Neural progenitor cell (in vitro differentiated cells): ENCODE data around the gene CD48. TPM values are rescaled to one million over a fixed set of nuclear protein-coding genes. Genes with fewer than 3 reads are reported as not detected.
A peak's percentile ranks its signal among the peaks of the same experiment; 100 is the strongest.

Experiments used
- DNase-seq: peaks from one replicate; pipeline ENCODE4 v3.0.0-alpha.2; 2016; ENCODE audit warnings: low spot score
- H2AFZ ChIP-seq: fragments of 200-600 bp; sonication (generic); replicated peaks from 2 replicates; pipeline ENCODE4 v1.6.1; 2016; ENCODE audit warnings: antibody characterized with exemption
- H3F3A ChIP-seq: fragments of 200-600 bp; sonication (generic); 2 replicates; pipeline ENCODE4 v1.6.1; 2016; ENCODE audit warnings: antibody characterized with exemption, low read depth
- H3K27ac ChIP-seq: fragments of 200-600 bp; sonication (generic); 2 replicates; pipeline ENCODE4 v1.5.1; 2016; ENCODE audit warnings: mild to moderate bottlenecking
- H3K27me3 ChIP-seq: fragments of 200-600 bp; sonication (generic); 2 replicates; pipeline ENCODE4 v1.6.1; 2016; ENCODE audit warnings: mild to moderate bottlenecking, moderate library complexity
- H3K36me3 ChIP-seq: fragments of 200-600 bp; sonication (generic); 2 replicates; pipeline ENCODE4 v1.5.1; 2016
- H3K4me1 ChIP-seq: fragments of 200-600 bp; sonication (generic); 2 replicates; pipeline ENCODE4 v1.6.1; 2016; ENCODE audit warnings: mixed run types
- H3K4me2 ChIP-seq: fragments of 200-600 bp; sonication (generic); 2 replicates; pipeline ENCODE4 v1.6.1; 2016
- H3K4me3 ChIP-seq: fragments of 200-600 bp; sonication (generic); 2 replicates; pipeline ENCODE4 v1.5.1; 2016
- H3K79me2 ChIP-seq: fragments of 200-600 bp; sonication (generic); 2 replicates; pipeline ENCODE4 v1.6.1; 2016; ENCODE audit warnings: low read depth
- H3K9ac ChIP-seq: fragments of 200-600 bp; sonication (generic); 2 replicates; pipeline ENCODE4 v1.6.1; 2016
- H3K9me3 ChIP-seq: fragments of 200-600 bp; sonication (generic); 2 replicates; pipeline ENCODE4 v1.5.1; 2016; ENCODE audit warnings: low read depth
- H4K20me1 ChIP-seq: fragments of 200-600 bp; sonication (generic); 2 replicates; pipeline ENCODE4 v1.6.1; 2016; ENCODE audit warnings: low read depth
- H3K27ac Mint-ChIP-seq: 3 replicates; pipeline ENCODE4 v1.8.0; 2021; ENCODE audit warnings: mixed read lengths
- H3K27me3 Mint-ChIP-seq: 2 replicates; pipeline ENCODE4 v1.8.0; 2022; ENCODE audit warnings: low read depth, mild to moderate bottlenecking, inconsistent platforms, moderate library complexity, mixed read lengths; ENCODE audit not compliant: insufficient read depth
- H3K36me3 Mint-ChIP-seq: 3 replicates; pipeline ENCODE4 v1.8.0; 2021; ENCODE audit warnings: mixed read lengths
- H3K4me1 Mint-ChIP-seq: 3 replicates; pipeline ENCODE4 v1.8.0; 2021; ENCODE audit warnings: mixed read lengths
- H3K4me3 Mint-ChIP-seq: 3 replicates; pipeline ENCODE4 v1.8.0; 2021; ENCODE audit warnings: mild to moderate bottlenecking, moderate library complexity, mixed read lengths
- H3K9me3 Mint-ChIP-seq: 3 replicates; pipeline ENCODE4 v1.8.0; 2020; ENCODE audit warnings: mixed read lengths
- EZH2 ChIP-seq: fragments of 200-600 bp; sonication (generic); IDR thresholded peaks from 2 replicates; pipeline ENCODE4 v1.6.1; 2017; ENCODE audit warnings: antibody characterized with exemption, mild to moderate bottlenecking, moderate library complexity
- EZH2phosphoT487 ChIP-seq: fragments of 200-600 bp; sonication (generic); IDR thresholded peaks from 2 replicates; pipeline ENCODE4 v1.6.1; 2017; ENCODE audit warnings: antibody characterized with exemption
- total RNA-seq: library from RNA; depleted of rRNA; stranded (reverse); fragments of >200 nt; gene quantifications from 2 replicates; pipeline ENCODE4 v1.2.3, GENCODE V29; 2015; ENCODE audit warnings: low replicate concordance
- TF ChIP-seq, protein P1 (sequence below): fragments of 200-600 bp; sonication (generic); IDR thresholded peaks from 2 replicates; pipeline ENCODE4 v1.5.1; 2017; ENCODE audit warnings: antibody characterized with exemption, mild to moderate bottlenecking

CD48 gene
- total RNA-seq, 1 donor from 2014 or later = not detected

- H3K4me2 ChIP-seq = no peak overlapping the region
- no peaks in the 10 kb centered on the region for H3K4me1 ChIP-seq
- H3K79me2 ChIP-seq = no peaks in the 10 kb centered on the region
- Mint-ChIP-seq H3K4me1 (peaks cover 2% of the 10 kb centered on the region), H3K9me3 (no peaks in the 10 kb centered on the region), H3K36me3 (no peaks in the 10 kb centered on the region), H3K27me3 (peaks cover 3% of the 10 kb centered on the region), H3K27ac (no peak overlapping the region), H3K4me3 (no peak overlapping the region)
- H3K27me3 ChIP-seq = no peaks in the 10 kb centered on the region
- H3K36me3 ChIP-seq = no peaks in the 10 kb centered on the region
- H4K20me1 ChIP-seq = no peaks in the 10 kb centered on the region
- H3K9me3 ChIP-seq = no peaks in the 10 kb centered on the region
- H2AFZ ChIP-seq = no peak overlapping the region
- H3F3A ChIP-seq = no peaks in the 10 kb centered on the region
- no peak overlapping the region for H3K9ac ChIP-seq
- H3K27ac ChIP-seq = no peak overlapping the region
- peak; percentile 93 for DNase-seq
- H3K4me3 ChIP-seq = no peak overlapping the region
- TF ChIP-seq EZH2phosphoT487 = no peak
- TF ChIP-seq, protein P1, sequence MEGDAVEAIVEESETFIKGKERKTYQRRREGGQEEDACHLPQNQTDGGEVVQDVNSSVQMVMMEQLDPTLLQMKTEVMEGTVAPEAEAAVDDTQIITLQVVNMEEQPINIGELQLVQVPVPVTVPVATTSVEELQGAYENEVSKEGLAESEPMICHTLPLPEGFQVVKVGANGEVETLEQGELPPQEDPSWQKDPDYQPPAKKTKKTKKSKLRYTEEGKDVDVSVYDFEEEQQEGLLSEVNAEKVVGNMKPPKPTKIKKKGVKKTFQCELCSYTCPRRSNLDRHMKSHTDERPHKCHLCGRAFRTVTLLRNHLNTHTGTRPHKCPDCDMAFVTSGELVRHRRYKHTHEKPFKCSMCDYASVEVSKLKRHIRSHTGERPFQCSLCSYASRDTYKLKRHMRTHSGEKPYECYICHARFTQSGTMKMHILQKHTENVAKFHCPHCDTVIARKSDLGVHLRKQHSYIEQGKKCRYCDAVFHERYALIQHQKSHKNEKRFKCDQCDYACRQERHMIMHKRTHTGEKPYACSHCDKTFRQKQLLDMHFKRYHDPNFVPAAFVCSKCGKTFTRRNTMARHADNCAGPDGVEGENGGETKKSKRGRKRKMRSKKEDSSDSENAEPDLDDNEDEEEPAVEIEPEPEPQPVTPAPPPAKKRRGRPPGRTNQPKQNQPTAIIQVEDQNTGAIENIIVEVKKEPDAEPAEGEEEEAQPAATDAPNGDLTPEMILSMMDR = peak; percentile 97
Observed at GRCh38 chr1:160681066-160681890, 30.3 kb downstream of the CD48 start.

DNA sequence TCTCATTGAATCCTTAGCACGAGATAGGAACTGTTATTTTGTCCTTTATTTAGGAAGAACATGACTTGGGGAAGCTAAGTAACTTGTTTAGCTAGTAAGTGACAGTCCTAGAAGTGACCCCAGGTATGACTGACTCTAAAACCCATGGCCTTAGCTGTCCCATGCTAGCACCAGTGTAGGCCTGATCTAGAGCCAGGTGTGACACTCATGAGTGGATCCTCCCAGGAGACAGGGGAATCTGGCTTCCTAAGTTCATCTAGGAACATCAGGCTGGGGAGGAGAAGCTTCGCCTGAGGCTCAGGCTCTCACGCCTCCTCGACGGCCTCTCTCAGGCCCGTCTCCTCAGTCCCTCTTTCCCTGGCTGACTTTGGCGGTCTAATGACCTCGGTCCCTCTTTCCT lies 31.2 kb downstream of the CD48 start:
- no peaks in the 10 kb centered on the region for H3K36me3 ChIP-seq
- H3K4me3 ChIP-seq = no peak overlapping the region
- H3K9me3 Mint-ChIP-seq = no peaks in the 10 kb centered on the region
- H3K79me2 ChIP-seq = no peaks in the 10 kb centered on the region
- no peak overlapping the region for H3K4me2 ChIP-seq
- no peak for DNase-seq
- H3K36me3 Mint-ChIP-seq = no peaks in the 10 kb centered on the region
- no peak overlapping the region for H2AFZ ChIP-seq
- no peaks in the 10 kb centered on the region for H4K20me1 ChIP-seq
- no peaks in the 10 kb centered on the region for H3K9me3 ChIP-seq
- no peaks in the 10 kb centered on the region for H3F3A ChIP-seq
- H3K27ac Mint-ChIP-seq = no peak overlapping the region
- no peak overlapping the region for H3K27ac ChIP-seq
- no peak overlapping the region for H3K9ac ChIP-seq
- peaks cover 3% of the 10 kb centered on the region for H3K27me3 Mint-ChIP-seq
- no peak overlapping the region for H3K4me3 Mint-ChIP-seq
- peaks cover 2% of the 10 kb centered on the region for H3K4me1 Mint-ChIP-seq
- TF ChIP-seq, protein P1 = no peak
- TF ChIP-seq EZH2 (no peak), EZH2phosphoT487 (no peak)
- no peaks in the 10 kb centered on the region for H3K4me1 ChIP-seq
- no peaks in the 10 kb centered on the region for H3K27me3 ChIP-seq

- Mint-ChIP-seq H3K4me3 (no peak overlapping the region), H3K9me3 (no peaks in the 10 kb centered on the region), H3K27me3 (peaks cover 3% of the 10 kb centered on the region), H3K36me3 (no peaks in the 10 kb centered on the region), H3K4me1 (peaks cover 2% of the 10 kb centered on the region), H3K27ac (no peak overlapping the region)
- no peak overlapping the region for H2AFZ ChIP-seq
- no peak overlapping the region for H3K27ac ChIP-seq
- no peak overlapping the region for H3K4me2 ChIP-seq
- H3K4me3 ChIP-seq = no peak overlapping the region
- H3K9me3 ChIP-seq = no peaks in the 10 kb centered on the region
- H3F3A ChIP-seq = no peaks in the 10 kb centered on the region
- no peaks in the 10 kb centered on the region for H3K4me1 ChIP-seq
- H3K79me2 ChIP-seq = no peaks in the 10 kb centered on the region
- H4K20me1 ChIP-seq = no peaks in the 10 kb centered on the region
- DNase-seq = no peak
- no peaks in the 10 kb centered on the region for H3K27me3 ChIP-seq
- no peak for TF ChIP-seq EZH2phosphoT487
- TF ChIP-seq, protein P1 = no peak
- H3K36me3 ChIP-seq = no peaks in the 10 kb centered on the region
- H3K9ac ChIP-seq = no peak overlapping the region
Observed at GRCh38 chr1:160679893-160680292, 31.7 kb downstream of the CD48 start.
